CMK (cell line): ENCODE results near the gene SPRR1B.
"Not testable (repeated sequence)": the region's sequence is repeated elsewhere in the genome, so short reads cannot be mapped to it uniquely, and the experiment has no call there.

Experiments used
- DNase-seq: peaks from one replicate; pipeline ENCODE4 v3.0.0-alpha.2; 2010; ENCODE audit warnings: low read depth

Gene SPRR1B, protein sequence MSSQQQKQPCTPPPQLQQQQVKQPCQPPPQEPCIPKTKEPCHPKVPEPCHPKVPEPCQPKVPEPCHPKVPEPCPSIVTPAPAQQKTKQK

GRCh38 chr1:153030895-153031294 lies at the start of gene SPRR1B:
SPRR1B (plus strand) TSS chr1:153031203; CDS start chr1:153032346, 1,143 bp downstream.
- no peak for DNase-seq

- DNase-seq, result no peak
Measured at GRCh38 chr1:152982076-152982475, 48.9 kb upstream of the SPRR1B start.

- DNase-seq, result no peak
Measured at GRCh38 chr1:152983234-152983633, 47.8 kb upstream of the SPRR1B start.

DNA sequence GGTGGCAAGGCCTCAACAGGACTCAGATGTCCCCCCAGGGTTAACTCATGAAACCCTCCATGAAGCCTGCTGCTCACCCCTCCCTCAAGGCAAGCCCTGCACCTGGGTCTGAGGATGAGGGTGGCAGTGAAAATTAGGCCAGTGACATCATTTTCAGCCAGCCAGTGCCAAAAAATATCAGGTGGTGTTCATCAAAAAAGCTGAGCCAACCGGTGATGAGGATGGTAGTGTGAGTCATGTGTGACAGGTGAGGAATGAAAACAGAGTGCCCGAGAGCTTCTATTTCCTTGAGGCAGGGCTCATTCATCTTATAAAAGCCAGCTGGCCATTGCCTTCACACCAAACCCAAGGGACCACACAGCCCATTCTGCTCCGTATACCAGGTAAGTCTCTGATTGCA lies 47.3 kb upstream of the SPRR1B start, which contains the start of gene SPRR1A:
Gene SPRR1A, plus strand, starts transcription at position 339 of the 400 bp plus-strand sequence. CDS start 1,150 bp downstream, outside the sequence.
- no peak for DNase-seq

DNA sequence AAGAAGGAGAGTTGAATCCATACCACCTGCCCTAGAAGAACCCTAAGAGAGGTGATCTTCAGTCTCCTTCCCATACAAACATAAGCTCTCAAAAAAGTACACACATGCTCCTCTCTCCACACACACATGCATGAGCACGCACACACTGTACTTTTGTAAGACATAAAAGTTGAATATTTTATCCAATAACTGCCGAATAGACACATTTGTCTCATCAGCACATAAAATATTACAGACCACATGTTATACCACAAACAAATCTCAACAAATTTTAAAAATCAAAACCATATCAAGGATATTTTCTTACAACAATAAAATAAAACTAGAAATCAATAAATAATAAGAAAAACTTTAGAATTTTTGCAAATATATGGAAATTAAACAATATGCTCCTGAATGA lies 44.4 kb upstream of the SPRR1B start:
- no peak for DNase-seq

DNA sequence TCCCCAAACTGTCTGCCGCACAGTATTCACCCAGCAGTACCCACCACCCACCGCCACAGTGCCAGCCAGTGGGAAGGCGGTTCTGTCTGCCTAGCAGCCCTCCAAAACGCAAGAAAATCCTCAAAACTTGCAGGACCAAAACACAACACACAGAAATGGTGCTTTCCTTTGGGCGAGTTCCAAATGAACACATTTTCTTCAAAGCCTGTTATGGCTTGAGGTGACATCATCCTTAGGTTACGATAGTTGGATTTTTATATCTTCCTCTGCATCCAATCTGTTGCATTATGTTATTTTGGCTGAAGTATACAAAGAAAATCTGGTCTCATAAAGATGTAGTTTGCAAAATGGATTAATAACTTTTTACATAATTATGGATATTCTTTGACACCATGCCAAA lies 37.8 kb upstream of the SPRR1B start:
- DNase-seq, result no peak

GRCh38 chr1:152995842-152996241 lies 35.2 kb upstream of the SPRR1B start:
- DNase-seq, result no peak

DNA sequence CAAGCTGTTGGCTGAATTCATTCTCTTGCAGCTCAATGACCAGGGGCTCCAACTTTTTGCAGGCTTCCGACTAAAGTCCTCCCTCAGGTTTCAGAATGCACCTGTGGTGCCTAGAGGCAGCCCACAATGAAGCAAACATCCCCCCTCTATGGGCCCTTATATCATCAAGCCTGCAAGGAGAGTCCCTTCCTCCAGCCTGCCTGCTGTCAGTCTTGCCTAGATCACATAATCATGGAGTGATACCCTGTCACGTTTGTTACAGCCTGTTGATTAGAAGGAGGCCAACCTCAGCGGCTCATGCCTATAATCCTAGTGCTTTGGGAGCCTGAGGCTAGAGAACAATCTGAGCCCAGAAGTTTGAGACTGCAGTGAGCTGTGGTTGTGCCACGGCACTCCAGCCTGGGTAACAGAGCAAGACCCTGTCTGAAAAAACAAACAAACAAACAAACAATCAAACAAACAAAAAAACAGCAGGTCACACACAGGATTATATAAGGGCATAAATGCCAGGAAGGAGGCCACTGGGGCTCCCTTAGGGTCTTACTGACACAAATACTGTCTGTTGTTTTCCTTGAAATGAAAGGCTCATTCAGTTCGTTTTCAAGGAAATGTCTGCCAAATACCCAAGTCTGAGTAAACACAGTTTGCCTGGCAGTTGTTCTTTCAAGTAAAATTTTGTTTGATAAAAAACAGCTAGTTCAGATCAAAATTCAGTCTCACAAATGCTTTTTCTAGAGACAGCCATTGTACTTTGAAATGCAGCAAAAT lies 34.2 kb upstream of the SPRR1B start:
- no peak for DNase-seq

DNA sequence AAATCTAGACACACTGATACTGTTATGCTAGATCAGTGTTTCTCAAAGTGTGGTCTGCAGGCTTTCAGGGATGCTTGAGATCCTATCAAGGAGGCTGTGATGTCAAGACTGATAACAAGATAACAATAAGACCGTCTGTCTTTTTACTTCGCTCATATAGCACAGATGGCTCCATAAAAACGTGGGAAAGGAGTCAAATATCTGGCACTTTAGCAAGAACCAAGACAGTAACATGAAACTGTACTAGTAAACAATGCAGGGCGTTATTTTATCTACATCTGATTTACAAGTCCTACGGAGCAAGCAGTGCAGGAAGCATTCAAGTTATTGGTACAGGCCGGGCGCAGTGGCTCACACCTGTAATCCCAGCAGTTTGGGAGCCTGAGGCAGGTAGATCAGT lies 33.1 kb upstream of the SPRR1B start:
- no peak for DNase-seq

- no peak for DNase-seq
Measured at GRCh38 chr1:152998476-152998875, 32.5 kb upstream of the SPRR1B start.

GRCh38 chr1:152999818-153000217 lies 31.2 kb upstream of the SPRR1B start:
- no peak for DNase-seq

- no peak for DNase-seq
Measured at GRCh38 chr1:153000294-153000693, 30.7 kb upstream of the SPRR1B start.

DNA sequence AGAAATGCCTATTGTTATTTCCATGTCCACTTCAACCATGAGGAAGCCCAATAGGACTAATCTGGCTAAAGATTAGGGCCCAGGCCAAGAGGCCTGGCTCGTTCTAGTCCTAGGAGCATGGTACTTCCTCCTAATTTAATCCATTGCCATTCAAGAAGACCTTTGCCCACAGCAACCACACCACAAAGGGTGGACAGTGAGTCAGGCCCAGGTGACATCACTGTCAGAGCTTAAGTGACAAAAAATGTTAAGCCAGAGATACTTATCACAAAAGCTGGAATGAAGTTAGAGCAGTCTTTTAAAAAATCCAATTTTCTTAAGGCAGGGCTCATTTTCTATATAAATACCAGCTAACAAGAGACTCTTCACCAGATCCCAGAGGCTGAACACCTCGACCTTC lies 29.6 kb upstream of the SPRR1B start, which contains the start of gene SPRR3:
Gene SPRR3, plus strand, starts transcription at position 368 of the 400 bp plus-strand sequence. CDS start 1,272 bp downstream, outside the sequence.
- DNase-seq, result no peak

DNA sequence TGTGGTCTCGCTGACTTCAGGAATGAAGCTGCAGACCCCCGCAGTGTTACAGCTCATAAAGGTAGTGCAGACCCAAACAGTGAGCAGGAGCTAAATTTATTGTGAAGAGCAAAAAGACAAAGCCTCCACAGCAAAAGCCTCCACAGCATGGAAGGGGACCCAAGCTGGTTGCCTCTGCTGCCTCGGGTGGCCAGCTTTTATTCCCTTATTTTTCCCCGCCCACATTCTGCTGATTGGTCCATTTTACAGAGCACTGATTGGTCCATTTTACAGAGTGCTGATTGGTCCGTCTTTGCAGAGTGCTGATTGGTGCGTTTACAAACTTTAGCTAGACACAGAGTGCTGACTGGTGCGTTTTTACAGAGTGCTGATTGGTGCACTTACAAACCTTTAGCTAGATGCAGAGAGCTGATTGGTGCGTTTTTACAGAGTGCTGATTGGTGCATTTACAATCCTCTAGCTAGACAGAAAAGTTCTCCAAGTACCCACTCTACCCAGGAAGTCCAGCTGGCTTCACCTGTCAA lies 19.7 kb upstream of the SPRR1B start:
- not testable (repeated sequence) for DNase-seq

DNA sequence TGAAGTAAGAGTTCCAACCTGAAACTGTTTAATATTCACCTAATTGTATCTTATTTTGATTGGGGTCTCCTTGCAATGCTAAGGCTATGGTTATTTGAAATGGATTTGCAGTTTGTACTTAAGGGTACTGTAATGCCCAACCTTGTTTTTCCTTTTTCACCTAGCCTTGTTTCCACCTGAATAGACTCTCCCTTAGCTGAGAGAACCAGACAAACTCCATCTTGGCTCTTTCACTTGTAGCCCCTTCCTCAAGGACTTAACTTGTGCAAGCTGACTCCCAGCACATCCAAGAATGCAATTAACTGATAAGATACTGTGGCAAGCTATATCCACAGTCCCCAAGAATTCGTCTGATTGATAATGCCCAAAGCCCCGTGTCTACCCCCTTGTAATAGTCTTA lies 9.2 kb upstream of the SPRR1B start:
- DNase-seq, result not testable (repeated sequence)

DNA sequence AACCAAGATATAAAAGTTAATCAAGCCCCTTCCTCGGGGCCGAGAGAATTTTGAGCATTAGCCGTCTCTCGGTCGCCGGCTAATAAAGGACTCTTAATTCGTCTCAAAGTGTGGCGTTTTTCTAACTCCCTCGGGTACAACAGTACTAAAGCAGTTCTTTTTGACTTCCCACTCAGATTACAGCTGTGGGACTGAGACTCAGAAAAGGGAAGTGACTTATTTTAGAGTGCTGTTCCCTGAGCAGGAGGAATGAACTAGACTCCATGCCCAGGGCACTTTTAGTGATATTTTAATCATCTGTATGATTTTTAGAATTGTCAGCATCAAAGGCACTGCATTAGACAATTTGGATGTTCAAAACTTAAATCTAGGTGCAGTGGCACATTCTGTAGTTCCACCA lies 8.7 kb upstream of the SPRR1B start:
- not testable (repeated sequence) for DNase-seq

GRCh38 chr1:153023109-153023508 lies 7.9 kb upstream of the SPRR1B start:
- DNase-seq, result no peak

- DNase-seq, result no peak
Measured at GRCh38 chr1:153024413-153024812, 6.6 kb upstream of the SPRR1B start.

- no peak for DNase-seq
Measured at GRCh38 chr1:153025797-153026196, 5.2 kb upstream of the SPRR1B start.

DNA sequence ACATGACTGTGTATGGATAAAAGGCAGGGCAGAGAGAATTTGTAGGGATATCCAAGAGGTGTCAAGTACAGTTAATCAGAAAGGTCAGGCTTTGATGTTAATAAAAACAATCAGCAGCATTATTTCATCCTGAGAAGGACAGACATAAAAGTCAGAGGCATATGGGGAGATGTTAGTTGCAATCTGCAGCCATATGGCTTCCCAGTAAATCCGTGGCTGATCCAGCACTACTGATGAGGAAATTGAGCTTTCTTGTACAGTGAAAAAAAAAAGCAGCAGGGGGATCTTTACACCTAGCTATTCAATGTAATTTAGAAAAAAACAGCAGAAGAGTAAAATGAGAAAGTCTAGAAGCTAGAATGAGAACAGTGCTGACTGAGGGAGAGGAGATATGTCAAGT lies 2.2 kb upstream of the SPRR1B start:
- no peak for DNase-seq

DNA sequence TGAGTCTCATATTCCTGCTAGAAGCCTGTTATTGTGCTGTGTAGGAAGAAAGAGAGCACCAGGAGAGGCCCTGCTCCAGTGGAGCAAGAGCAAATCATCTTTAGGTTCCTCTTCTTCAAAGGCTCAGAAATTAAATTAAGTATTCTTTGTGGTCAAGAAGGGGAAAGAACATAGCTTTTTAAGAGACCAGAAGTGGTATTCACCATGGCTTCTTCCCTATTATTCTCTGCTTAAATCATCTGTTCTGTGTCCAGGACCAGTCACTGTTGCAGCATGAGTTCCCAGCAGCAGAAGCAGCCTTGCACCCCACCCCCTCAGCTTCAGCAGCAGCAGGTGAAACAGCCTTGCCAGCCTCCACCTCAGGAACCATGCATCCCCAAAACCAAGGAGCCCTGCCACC lies 1.1 kb downstream of the SPRR1B start:
- no peak for DNase-seq

GRCh38 chr1:153032677-153033308 lies 1.8 kb downstream of the SPRR1B start:
- DNase-seq, result no peak

DNA sequence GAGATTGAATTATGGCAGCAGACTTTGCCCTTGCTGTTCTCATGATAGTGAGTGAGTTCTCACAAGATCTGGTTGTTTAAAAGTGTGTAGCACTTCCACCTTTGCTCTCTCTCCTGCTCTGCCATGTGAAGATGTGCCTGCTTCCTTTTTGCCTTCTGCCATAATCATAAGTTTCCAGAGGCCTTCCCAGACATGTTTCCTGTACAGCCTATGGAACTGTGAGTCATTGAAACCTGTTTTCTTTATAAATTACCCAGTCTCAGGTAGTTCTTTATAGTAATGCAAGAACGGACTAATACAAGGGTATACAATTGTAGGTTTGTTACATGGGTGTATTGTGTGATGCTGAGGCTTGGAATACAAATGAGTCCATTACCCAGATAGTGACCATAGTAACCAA lies 4.2 kb downstream of the SPRR1B start:
- no peak for DNase-seq
